ENCODE results near the gene TAL1.
"Not testable (repeated sequence)": the region's sequence is repeated elsewhere in the genome, so short reads cannot be mapped to it uniquely, and the experiment has no call there.

The TAL1 gene

GRCh38 chr1:47232187-47232874, at the start of gene TAL1:
TAL1 (minus strand) TSS chr1:47232225; CDS start chr1:47225888, 6,337 bp downstream.
- DNase-seq, result no peak

GRCh38 chr1:47280142-47280541, 48.1 kb upstream of the TAL1 start:
- DNase-seq, result no peak

- DNase-seq, result no peak
These were observed 44.8 kb upstream of the TAL1 start for GRCh38 chr1:47276850-47277249.

DNA sequence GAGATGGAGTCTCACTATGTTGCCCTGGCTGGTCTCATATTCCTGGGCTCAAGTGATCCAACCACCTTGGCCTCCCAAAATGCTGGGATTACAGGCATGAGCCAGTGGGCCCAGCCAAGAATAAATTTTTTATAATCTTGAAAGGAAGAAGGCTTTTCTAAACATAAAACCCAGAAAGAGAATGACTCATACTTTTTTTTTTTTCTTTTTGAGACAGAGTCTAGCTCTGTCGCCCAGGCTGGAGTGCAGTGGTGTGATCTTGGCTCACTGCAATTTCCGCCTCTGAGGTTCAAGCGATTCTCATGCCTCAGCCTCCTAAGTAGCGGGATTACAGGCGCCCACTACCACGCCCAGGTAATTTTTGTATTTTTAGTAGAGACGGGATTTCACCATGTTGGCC, 43.8 kb upstream of the TAL1 start:
- DNase-seq, result not testable (repeated sequence)

DNA sequence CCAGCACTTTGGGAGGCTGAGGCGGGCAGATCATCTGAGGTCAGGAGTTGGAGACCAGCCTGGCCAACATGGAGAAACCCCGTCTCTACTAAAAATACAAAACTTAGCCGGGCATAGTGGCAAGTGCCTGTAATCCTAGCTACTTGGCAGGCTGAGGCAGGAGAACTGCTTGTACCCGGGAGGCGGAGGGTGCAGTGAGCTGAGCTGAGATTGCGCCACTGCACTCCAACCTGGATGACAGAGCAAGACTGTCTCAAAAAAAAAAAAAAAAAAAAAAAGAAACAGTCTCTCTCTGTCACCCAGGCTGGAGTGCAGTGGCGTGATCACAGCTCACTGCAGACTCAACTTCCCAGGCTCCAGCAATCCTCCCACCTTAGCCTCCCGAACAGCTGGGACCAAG, 33.5 kb upstream of the TAL1 start:
- not testable (repeated sequence) for DNase-seq

DNA sequence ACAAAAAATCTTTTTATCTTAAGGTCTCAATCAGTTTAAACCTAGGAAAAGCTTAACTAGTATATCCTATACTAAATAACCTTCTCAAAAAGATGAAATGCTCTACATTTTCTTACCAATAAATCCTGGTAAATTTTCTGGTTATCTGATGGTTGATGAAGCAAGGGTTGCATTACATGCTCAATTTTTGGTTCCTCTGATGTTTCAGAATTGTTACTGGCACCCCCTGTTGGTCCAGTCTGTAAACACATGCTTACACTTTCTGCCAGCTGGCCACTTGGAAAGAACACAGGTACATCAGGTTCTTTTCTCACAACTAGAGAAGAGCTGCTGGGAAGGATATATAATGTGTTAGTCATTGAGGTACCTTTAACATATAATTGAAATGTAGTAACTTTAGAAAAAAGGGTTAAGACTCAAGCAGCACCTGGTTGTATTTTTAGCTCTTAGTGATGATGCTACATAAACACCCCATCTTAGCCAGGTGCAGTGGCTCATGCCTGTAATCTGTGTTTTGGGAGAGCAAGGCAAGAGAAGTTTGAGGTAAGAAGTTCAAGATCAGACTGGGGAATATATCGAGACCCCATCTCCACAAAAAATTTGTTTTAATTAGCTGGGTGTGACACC, 30.9 kb upstream of the TAL1 start:
- peak; percentile 14 for DNase-seq

DNA sequence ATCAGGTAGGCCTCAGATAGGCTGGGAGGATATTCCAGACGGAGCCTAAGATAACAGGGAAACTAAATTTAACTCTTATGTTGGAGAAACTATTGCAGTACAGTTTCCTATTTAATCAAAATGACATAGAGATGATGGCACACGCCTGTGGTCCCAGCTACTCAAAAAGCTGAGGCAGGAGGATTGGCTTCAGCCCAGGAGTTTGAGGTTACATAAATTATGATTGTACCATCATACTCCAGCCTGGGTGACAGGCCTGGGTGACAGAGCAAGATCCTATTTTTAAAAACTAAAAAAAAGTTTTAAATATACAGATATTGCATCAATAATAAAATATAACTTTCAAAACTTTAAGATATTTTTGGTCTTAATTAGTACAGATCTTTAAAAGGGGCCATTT, 25.2 kb upstream of the TAL1 start:
- DNase-seq, result no peak

DNA sequence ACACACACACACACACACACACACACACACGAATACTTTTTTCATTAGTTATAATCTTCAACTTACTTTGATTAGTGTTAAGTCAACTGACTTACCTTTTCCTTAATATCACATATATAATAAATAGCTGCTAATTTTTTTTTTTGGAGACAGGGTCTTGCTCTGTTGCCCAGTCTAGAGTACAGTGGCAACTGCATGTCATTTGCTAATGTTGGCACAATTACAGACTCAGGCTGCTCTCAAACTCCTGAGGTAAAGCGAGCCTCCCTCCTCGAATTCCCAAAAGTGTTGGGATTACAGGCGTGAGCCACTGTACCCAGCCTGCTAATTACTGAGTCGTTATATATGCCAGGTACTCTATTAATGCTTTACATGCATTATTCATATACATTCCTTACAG, 20.8 kb upstream of the TAL1 start:
- no peak for DNase-seq

- no peak for DNase-seq
These were observed 20.3 kb upstream of the TAL1 start for GRCh38 chr1:47252369-47252768.

DNA sequence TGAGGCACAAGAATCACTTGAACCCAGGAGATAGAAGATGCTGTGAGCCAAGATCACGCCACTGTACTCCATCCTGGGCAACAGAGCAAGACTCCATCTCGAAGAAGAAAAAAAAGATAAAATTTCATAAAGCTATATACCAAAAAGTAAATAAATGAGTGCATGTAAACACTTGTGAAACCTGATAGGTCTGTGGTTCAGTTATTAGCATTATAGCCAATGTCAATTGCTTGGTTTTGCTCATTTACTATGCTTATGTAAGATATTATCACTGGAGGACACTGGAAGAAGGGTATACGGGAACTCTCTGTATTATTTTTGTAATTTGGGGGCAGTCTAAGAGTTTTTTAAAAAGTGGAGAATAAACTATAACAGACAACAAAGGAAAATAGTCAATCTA, 17.7 kb upstream of the TAL1 start:
- no peak for DNase-seq

DNA sequence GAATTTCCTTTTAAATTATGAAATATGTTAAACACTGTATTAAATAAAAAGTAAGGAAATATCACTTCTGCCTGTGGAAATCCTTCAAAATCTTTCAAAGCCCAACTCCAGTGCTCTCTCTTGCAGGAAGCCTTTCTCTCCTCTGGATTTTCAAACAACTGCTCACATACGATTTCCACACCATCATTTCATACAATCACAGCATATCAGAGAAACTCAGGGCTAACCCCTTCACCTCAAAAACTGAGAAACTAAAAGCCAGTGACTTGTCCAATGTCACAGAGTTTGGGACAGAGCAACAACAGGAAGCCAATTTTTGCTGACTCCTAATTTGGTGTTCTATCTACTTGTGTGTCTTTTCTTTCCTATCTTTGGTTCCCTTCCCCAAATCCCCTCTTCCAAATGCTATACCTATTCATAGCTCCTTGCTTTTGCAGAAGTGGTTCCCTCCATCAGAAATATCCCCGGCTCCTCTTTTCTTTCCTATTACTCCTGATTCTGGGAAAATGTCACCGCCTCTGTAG, 12.4 kb upstream of the TAL1 start:
- DNase-seq, result no peak

- DNase-seq, result no peak
These were observed 11.9 kb upstream of the TAL1 start for GRCh38 chr1:47243910-47244309.

DNA sequence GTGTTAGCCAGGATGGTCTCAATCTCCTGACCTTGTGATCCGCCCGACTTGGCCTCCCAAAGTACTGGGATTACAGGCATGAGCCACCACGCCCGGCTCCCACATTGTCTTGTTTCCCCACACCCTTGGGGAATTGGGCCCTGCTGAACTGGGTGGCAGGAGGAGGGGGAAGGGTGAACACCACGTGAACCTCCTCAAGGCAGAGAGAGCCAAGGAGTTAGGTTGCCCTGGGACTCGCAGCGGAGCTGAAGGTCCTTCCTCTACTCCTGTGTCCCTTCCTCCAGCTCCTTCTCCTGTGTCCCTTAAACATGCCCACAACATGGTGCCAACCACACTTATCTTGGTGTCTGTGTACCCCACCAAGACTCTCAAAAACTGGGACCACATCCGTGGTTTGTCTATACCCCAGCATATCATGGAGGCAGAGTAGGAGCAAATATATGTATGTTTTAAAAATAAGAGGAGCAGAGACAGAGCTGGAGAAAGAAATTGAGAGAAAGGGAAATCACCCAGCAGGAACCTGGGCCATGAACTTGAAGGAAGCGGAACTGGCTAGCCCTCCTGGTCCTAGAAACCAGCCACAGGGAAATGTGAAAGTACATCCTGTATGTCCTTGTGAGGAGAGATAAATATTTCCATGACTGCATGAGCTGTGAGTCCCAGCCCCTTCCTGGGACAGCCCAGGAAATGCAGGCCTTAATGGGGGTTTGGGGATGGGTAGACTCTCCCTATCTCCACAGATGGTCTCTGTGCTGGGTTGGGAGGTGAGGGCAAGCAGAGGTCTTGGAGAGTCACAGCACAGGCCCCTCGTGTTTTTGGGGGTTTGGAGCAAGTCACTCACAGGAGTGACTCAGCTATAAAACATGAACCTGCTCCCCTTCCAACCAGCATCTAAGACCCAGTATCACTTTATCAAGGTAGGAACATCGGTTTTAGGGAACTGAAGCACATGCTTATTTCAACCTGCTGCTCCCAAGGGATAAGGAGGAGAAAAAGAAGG, 9.4 kb upstream of the TAL1 start:
- DNase-seq, result no peak

- no peak for DNase-seq
These were observed 7.0 kb upstream of the TAL1 start for GRCh38 chr1:47238935-47239592.

GRCh38 chr1:47235806-47236205, 3.8 kb upstream of the TAL1 start:
- no peak for DNase-seq

- DNase-seq, result no peak
These were observed 3.2 kb upstream of the TAL1 start for GRCh38 chr1:47235241-47235681.

DNA sequence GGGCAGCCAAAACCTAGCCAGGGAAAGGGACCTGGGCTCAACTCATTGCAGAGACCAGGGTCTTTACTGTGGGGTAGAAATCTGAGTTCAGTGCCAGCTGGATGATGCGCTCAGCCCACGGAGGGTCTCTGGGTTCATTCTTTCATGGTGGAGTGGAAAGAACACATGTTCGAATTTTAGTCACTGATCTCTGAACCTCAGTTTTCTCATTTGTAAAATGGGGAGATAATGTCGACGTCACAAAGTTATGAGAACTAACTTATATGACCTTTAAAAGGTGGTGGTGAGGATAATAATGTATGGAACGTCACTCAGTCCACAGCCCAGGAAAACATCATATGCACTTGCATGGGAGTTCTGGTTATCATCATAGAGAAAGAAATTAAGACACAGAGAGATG, 1.2 kb upstream of the TAL1 start:
- no peak for DNase-seq

DNA sequence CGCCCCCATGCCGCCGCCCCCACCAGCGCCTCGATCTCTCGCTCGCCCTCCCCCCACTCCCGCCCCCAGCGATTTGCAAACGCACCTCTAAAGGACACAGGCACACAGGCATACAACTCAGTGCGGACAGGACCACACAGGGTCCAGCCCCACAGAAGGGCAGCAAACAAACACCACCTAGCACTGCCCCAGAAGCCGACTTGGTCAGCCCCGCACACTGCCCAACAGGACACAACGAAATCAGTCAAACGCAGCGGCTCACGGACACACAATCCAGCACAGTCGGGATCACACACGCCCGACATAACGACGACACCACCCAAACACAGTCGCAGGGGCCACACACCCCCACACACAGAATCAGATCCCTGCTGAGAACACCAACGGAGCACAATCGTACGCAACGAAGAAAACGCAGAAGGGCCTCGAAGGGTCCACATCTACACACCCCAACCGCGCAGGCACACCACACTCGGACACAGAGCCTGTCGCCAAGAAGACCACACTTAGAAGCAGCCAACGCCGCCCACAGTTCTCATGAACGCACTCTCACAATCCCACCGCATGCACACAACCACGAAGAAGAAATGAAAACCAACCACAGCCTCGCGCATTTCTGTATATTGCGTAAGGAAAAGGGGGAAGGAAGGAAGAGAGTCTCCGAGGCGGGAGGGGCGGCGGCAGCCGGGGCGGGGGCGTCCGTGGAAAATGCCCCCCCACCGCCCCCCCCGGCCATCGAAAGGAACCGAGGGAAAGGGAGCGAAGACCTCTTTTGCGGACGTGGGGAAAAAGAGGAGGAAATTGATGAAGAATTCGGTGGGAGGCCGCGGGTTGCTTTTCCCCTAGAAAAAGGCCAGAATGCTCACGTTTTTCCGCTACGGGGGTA, 481 bp downstream of the TAL1 start:
- DNase-seq, result no peak

DNA sequence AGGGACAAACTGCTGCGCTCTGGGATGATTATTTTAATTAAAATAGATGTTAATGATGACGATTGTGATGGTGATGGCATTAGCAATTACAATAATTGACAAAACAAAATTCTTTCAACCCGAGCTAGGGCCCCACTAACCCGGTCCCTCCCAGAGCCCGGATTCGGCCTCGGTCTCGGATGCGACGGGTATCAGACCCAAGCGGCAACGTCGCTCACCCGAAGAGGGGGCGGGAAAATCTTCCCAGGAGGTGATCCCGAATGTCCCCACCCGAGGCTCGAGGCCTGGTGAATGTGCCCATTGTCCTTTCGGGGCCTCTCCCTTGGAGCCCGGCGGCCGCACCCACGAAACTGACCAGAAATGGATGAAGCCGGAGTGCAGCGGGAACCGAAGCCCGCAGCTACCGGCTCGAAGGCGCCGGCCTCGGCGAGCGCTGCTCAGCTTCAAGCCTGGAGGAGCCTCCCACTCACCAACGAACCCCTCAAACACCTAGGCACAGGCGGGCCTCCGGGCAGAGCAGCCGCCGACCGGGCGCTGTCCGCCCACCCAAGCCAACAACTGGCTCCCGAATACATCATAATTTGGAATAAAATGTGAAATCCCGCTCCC, 1.2 kb downstream of the TAL1 start:
- DNase-seq, result no peak

DNA sequence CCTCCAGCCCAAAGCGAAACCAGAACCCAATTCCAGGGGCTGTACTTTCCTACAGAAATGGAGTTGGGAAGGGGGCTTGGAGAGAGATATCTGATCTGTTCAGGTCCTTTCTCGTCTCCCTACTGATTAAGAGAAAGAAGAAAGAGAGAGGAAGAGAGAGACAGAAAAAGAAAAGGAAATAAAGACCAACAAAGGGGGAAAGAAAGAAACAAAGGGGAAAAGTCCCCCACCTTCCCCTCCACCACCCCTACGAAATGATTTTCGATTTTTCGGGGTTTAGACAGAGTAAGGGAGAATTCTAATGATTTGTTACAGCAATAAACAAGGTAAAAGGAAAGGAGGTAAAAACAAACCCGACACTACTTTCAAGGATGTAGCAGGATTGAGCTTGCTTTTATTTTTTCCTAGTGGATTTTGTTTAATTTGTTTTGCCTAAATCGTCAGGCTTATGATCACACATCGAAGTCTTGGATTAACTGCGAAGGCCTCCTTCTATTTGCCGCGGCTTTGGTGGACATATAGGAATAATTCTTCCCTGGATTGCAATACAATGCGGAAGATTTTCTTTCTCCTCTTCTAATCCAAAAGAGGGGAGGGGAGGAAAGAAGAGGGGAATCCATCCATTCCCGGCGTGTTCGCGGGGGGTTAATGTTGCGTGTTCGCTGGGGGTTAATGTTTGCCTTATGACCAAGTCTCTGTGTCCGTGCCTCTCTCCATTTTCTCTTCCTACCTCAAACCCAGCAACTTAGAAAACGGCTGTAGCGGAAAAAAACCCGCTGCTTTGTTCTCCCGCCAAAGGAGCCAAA, 1.9 kb downstream of the TAL1 start:
- DNase-seq, result no peak
